Esophagus muscularis mucosa (tissue), 4 donors: Measurements from ENCODE around the gene SPAG7.

Source experiments
- CTCF ChIP-seq, 3 experiments: fragments of 200-600 bp in 2 of 3; fragments of 450-650 bp in 1 of 3; sonication (generic) in 2 of 3; IDR thresholded peaks; one replicate each; pipeline ENCODE4 v1.5.1; 2017 to 2019; ENCODE audit warnings: antibody characterized with exemption in 3 of 3, mild to moderate bottlenecking in 2 of 3, moderate library complexity in 1 of 3
- EP300 ChIP-seq: sonication (generic); formaldehyde crosslinking; IDR thresholded peaks from one replicate; pipeline ENCODE4 v1.6.1; 2017; ENCODE audit warnings: antibody characterized with exemption
- POLR2A ChIP-seq: fragments of 450-650 bp; IDR thresholded peaks from one replicate; pipeline ENCODE4 v1.6.1; 2017; ENCODE audit warnings: antibody characterized with exemption, moderate library complexity, mild to moderate bottlenecking, low read depth
- POLR2AphosphoS5 ChIP-seq, 2 donors: sonication (generic); formaldehyde crosslinking; IDR thresholded peaks; one replicate each; pipeline ENCODE4 v1.6.1; 2017; ENCODE audit warnings: antibody characterized with exemption in 2 of 2

- no peak for TF ChIP-seq CTCF (IDR thresholded peaks at IDR 0.05)
- no peak for TF ChIP-seq POLR2AphosphoS5 (IDR thresholded peaks at IDR 0.05)
- no peak for TF ChIP-seq POLR2A
- TF ChIP-seq EP300, result no peak
Measured at GRCh38 chr17:5002121-5002788, 34.6 kb upstream of the SPAG7 start.
